K562 (cell line): ENCODE measurements around the gene ZNF652. TPM values are rescaled to one million over a fixed set of nuclear protein-coding genes. Genes with fewer than 3 reads are reported as not detected.
A peak's percentile ranks its signal among the peaks of the same experiment; 100 is the strongest.

Experiments
- ATAC-seq: fragments of 200-7000 bp; cut with Tn5 transposase; 3 replicates; pipeline ENCODE4 v1.9.1; 2020; ENCODE audit warnings: moderate library complexity
- BruUV-seq: library from RNA; stranded (reverse); fragments of 400-500 nt; replicated peaks from 2 replicates; lab custom pipeline; 2021; lab: Mats Ljungman, UMichigan
- CTCF ChIA-PET: fragments of 300-600 bp; formaldehyde crosslinking; extraction: SDS; loops from one replicate; lab custom pipeline; 2021; ENCODE audit warnings: low intra/inter-chr PET ratio; lab: Yijun Ruan, JAX
- POLR2A ChIA-PET: fragments of 300-600, 350-650 bp; sonication (Branson Sonifier 250); formaldehyde crosslinking; extraction: SDS; loops from one replicate; lab custom pipeline; 2021; ENCODE audit warnings: antibody characterized with exemption, inconsistent platforms; lab: Yijun Ruan, JAX
- DNase-seq, 4 experiments: peaks; one replicate each; pipeline versions ENCODE4 v3.0.0 to v3.0.0-alpha.2; 2011 to 2018; ENCODE audit warnings: low spot score in 3 of 4, mixed read lengths in 3 of 4; ENCODE audit errors: extremely low read depth in 1 of 4
- FAIRE-seq: peaks from 2 replicates; lab custom pipeline; 2011; peaks lifted over from hg19 to GRCh38; lab: Jason Lieb, UNC
- H2AFZ ChIP-seq: 2 replicates; pipeline ENCODE4 v1.6.0; 2011; ENCODE audit warnings: low read depth, low read length, control low read depth, inconsistent platforms
- H3K27ac ChIP-seq: fragments of 200-600 bp; 3 replicates; pipeline ENCODE4 v1.8.0; 2011; ENCODE audit warnings: low read depth, mild to moderate bottlenecking, control low read depth, inconsistent platforms, low read length, moderate library complexity, mixed read lengths; ENCODE audit errors: extremely low read depth
- H3K27me3 ChIP-seq, 2 experiments: fragments of 300-600 bp in 1 of 2; 2 replicates in 1 of 2; 3 replicates in 1 of 2; pipeline versions ENCODE4 v1.6.0 to v1.8.0; 2011; ENCODE audit warnings: inconsistent platforms in 2 of 2, low read length in 2 of 2, mild to moderate bottlenecking in 1 of 2, mixed read lengths in 1 of 2, moderate library complexity in 1 of 2; ENCODE audit not compliant: control insufficient read depth in 2 of 2, insufficient read depth in 2 of 2
- H3K36me3 ChIP-seq: fragments of 300-600 bp; 3 replicates; pipeline ENCODE4 v1.8.0; 2011; ENCODE audit warnings: mild to moderate bottlenecking, low read length, inconsistent platforms; ENCODE audit not compliant: control insufficient read depth, insufficient read depth
- H3K4me1 ChIP-seq, 2 experiments: fragments of 200-600 bp in 1 of 2; replicated peaks in 1 of 2; 2 replicates in 1 of 2; 3 replicates in 1 of 2; pipeline versions ENCODE4 v1.5.1 to v1.8.0; 2011; ENCODE audit warnings: inconsistent platforms in 2 of 2, low read length in 2 of 2, mild to moderate bottlenecking in 1 of 2, mixed read lengths in 1 of 2, moderate library complexity in 1 of 2; ENCODE audit not compliant: control insufficient read depth in 2 of 2, insufficient read depth in 2 of 2
- H3K4me2 ChIP-seq: 2 replicates; pipeline ENCODE4 v1.6.1; 2011; ENCODE audit warnings: low read length, control low read depth, inconsistent platforms, mixed read lengths; ENCODE audit not compliant: insufficient read depth
- H3K4me3 ChIP-seq: fragments of 200-600 bp; sonication (generic), shearing (Covaris generic); 2 replicates; pipeline ENCODE4 v1.5.1; 2016; ENCODE audit warnings: control low read depth, inconsistent platforms
- H3K79me2 ChIP-seq: fragments of 200-600 bp; 3 replicates; pipeline ENCODE4 v1.8.0; 2011; ENCODE audit warnings: low read length, inconsistent platforms; ENCODE audit not compliant: control insufficient read depth, insufficient read depth
- H3K9ac ChIP-seq, 2 experiments: 2 replicates each; pipeline versions ENCODE4 v1.6.0 to v1.6.1; 2011; ENCODE audit warnings: low read depth in 2 of 2, low read length in 2 of 2, control low read depth in 1 of 2, inconsistent platforms in 1 of 2, mild to moderate bottlenecking in 1 of 2, mixed read lengths in 1 of 2; ENCODE audit not compliant: insufficient read depth in 1 of 2
- H3K9me1 ChIP-seq: one replicate; pipeline ENCODE4 v1.6.0; 2011; ENCODE audit warnings: inconsistent platforms, mild to moderate bottlenecking, low read length, moderate library complexity; ENCODE audit not compliant: control insufficient read depth, insufficient read depth
- H3K9me3 ChIP-seq: replicated peaks from 2 replicates; pipeline ENCODE4 v1.5.1; 2011; ENCODE audit warnings: low read depth, low read length, inconsistent platforms; ENCODE audit not compliant: control insufficient read depth, insufficient read depth
- H4K20me1 ChIP-seq: replicated peaks from 2 replicates; pipeline ENCODE4 v1.6.1; 2011; ENCODE audit warnings: low read length, inconsistent platforms, mixed read lengths; ENCODE audit not compliant: control insufficient read depth, insufficient read depth
- CEBPB ChIP-seq: fragments of 450-650 bp; IDR thresholded peaks from 2 replicates; pipeline ENCODE4 v1.6.1; 2016; ENCODE audit warnings: missing genetic modification characterization, missing compliant biosample characterization
- CEBPG ChIP-seq, 3 experiments: fragments of 200-800 bp in 1 of 3; sonication (Bioruptor generic) in 1 of 3; sonication (generic) in 1 of 3; formaldehyde crosslinking in 1 of 3; IDR thresholded peaks in 2 of 3; conservative IDR thresholded peaks in 1 of 3; 2 replicates each; pipeline versions ENCODE4 v1.6.1 to v1.8.0; 2016 to 2022; ENCODE audit warnings: missing compliant biosample characterization in 2 of 3, missing genetic modification characterization in 2 of 3, mild to moderate bottlenecking in 1 of 3, missing genetic modification reagents in 1 of 3
- KAT7 ChIP-seq: sonication (generic); formaldehyde crosslinking; IDR thresholded peaks from 2 replicates; pipeline ENCODE4 v1.8.0; 2022; ENCODE audit warnings: missing genetic modification reagents, mild to moderate bottlenecking, borderline replicate concordance
- RFX7 ChIP-seq: fragments of 250-450 bp; sonication (Bioruptor Pico); IDR thresholded peaks from 2 replicates; pipeline ENCODE4 v1.5.1; 2021; ENCODE audit warnings: mild to moderate bottlenecking
- SFPQ ChIP-seq: fragments of 200-400 bp; formaldehyde crosslinking; IDR thresholded peaks from 2 replicates; pipeline ENCODE4 v1.6.1; 2017; ENCODE audit warnings: mild to moderate bottlenecking, low read depth, low read length, moderate library complexity
- ZBED1 ChIP-seq: IDR thresholded peaks from 2 replicates; pipeline ENCODE4 v1.6.1; 2014
- ZNF133 ChIP-seq: fragments of 250-450 bp; sonication (Bioruptor Pico); IDR thresholded peaks from 2 replicates; pipeline ENCODE4 v1.4.0; 2020; ENCODE audit warnings: mild to moderate bottlenecking
- ZNF232 ChIP-seq: sonication (generic); formaldehyde crosslinking; IDR thresholded peaks from 2 replicates; pipeline ENCODE4 v1.8.0; 2022; ENCODE audit warnings: mild to moderate bottlenecking, missing genetic modification reagents
- ZNF592 ChIP-seq: fragments of 450-650 bp; IDR thresholded peaks from 2 replicates; pipeline ENCODE4 v1.6.1; 2017; ENCODE audit warnings: antibody characterized with exemption, mild to moderate bottlenecking
- WGBS: fragments of 100-300 bp; shearing (Covaris generic); methylation state at CpG from one replicate; pipeline ENCODE4 v1.1.6; 2016; ENCODE audit warnings: low coverage, mixed read lengths; ENCODE audit not compliant: insufficient coverage; ENCODE audit errors: missing lambda C conversion rate; 5-methylcytosine and 5-hydroxymethylcytosine counted together
- in situ Hi-C: fragments of 300-500 bp; cut with MboI; formaldehyde crosslinking; loops from 4 replicates; pipeline ENCODE4 v1.15.0; 2018; ENCODE audit warnings: inconsistent platforms, mixed read lengths
- intact Hi-C: fragments of 100-400 bp; cut with micrococcal nuclease; formaldehyde crosslinking; loops from 2 replicates; pipeline ENCODE4 v1.14.2; 2022
- polyA plus RNA-seq, 8 experiments: library from polyadenylated mRNA; depleted of rRNA in 4 of 8; stranded (reverse) in 5 of 8; unstranded in 3 of 8; fragments of >200 nt; fragmentation: Nextera tagmentation in 2 of 8; fragmentation: Illumina TruSeq in 1 of 8; extraction: Ambion mirVana in 2 of 8; extraction: Trizol in 1 of 8; gene quantifications; 2 replicates each; pipeline versions ENCODE4 v1.2.1 to v1.2.3, GENCODE V29; 2011 to 2014; ENCODE audit warnings: inconsistent platforms in 1 of 8, missing spikeins in 1 of 8
- total RNA-seq, 7 experiments: library from RNA; depleted of rRNA in 6 of 7; stranded (reverse); fragments of >200 nt in 6 of 7; fragmentation: Illumina TruSeq in 2 of 7; extraction: Trizol in 2 of 7; gene quantifications; 2 replicates each; pipeline versions ENCODE4 v1.2.1 to v1.2.3, GENCODE V29; 2011 to 2021; ENCODE audit warnings: low replicate concordance in 1 of 7

ZNF652 gene
- total and polyA plus RNA-seq, 9 of the 15 experiments (the other 6 are each of a cell fraction or from before 2014, with no cell fraction given): 5.1 to 15.5 (median 7.8) TPM

- intact Hi-C loops: no loop called here
- POLR2A ChIA-PET: interaction anchor here (1.0 to 1.8 kb wide), 3 partner anchors 14 to 38 kb away, joined by 3 to 4 read pairs (median 3); no protein-coding TSS in a partner anchor
Observed at GRCh38 chr17:49334744-49335512, 27.1 kb downstream of the ZNF652 start.

GRCh38 chr17:49333804-49334203 is 28.2 kb downstream of the ZNF652 start:
- Histone ChIP-seq H3K4me1 (peaks cover 14 to 19% of the 10 kb centered on the region in 2 experiments), H4K20me1 (no peaks in the 10 kb centered on the region), H3K79me2 (peaks cover 19% of the 10 kb centered on the region; the same call in 2 of the 3 replicates), H3K4me2 (no peak overlapping the region), H3K36me3 (no peaks in the 10 kb centered on the region), H3K27me3 (no peaks in the 10 kb centered on the region), H2AFZ (peak overlapping the region; percentile 28), H3K4me3 (no peak overlapping the region), H3K27ac (peak overlapping the region; percentile 51; the same call in 2 of the 3 replicates), H3K9ac (no peak overlapping the region), H3K9me3 (no peaks in the 10 kb centered on the region), H3K9me1 (no peaks in the 10 kb centered on the region)
- no peak for FAIRE-seq
- CTCF ChIA-PET: no interaction called here
- intact Hi-C loops: no loop called here
- no peak for DNase-seq
- BruUV-seq: no TSS peak
- POLR2A ChIA-PET: no interaction called here
- 36% methylated on average over 1 of the region's 1 CpG for WGBS
- ATAC-seq: no peak; the same call in 2 of the 3 replicates
- in situ Hi-C loops: no loop called here
- TF ChIP-seq ZNF133 (CRISPR knock-in tag): no peak
- no peak for TF ChIP-seq SFPQ
- TF ChIP-seq KAT7: no peak
- no peak for TF ChIP-seq ZBED1
- 0 out of 2 replicates have a peak, but pooled peaks have one; percentile 52 for TF ChIP-seq ZNF592

More at GRCh38 chr17:49334744-49335512, 27.1 kb downstream of the ZNF652 start:
- Histone ChIP-seq H3K4me1 (peaks cover 18 to 25% of the 10 kb centered on the region in 2 experiments), H2AFZ (no peak overlapping the region), H3K9me3 (no peaks in the 10 kb centered on the region), H3K9me1 (no peaks in the 10 kb centered on the region), H3K4me2 (no peak overlapping the region), H3K79me2 (peaks cover 18% of the 10 kb centered on the region), H3K27ac (peak overlapping the region; percentile 51; the same call in 1 of the 3 replicates), H3K36me3 (no peaks in the 10 kb centered on the region), H3K4me3 (no peak overlapping the region), H3K27me3 (no peaks in the 10 kb centered on the region), H3K9ac (no peak overlapping the region), H4K20me1 (no peaks in the 10 kb centered on the region)
- 59% methylated on average over 5 of the region's 6 CpGs for WGBS
- in situ Hi-C loops: no loop called here
- DNase-seq: no peak
- TF ChIP-seq CEBPB (tag): 0 out of 2 replicates have a peak, but pooled peaks have one; percentile 32
- TF ChIP-seq CEBPG (CRISPR knock-in tag; IDR thresholded peaks at IDR 0.05): no peak
- TF ChIP-seq CEBPG (tag; conservative IDR thresholded peaks at IDR 0.05 in 1 of 2, IDR thresholded peaks at IDR 0.05 in 1 of 2): 0 out of 4 replicates have a peak, but pooled peaks of 1 of the 2 experiments have one; percentile 11
- TF ChIP-seq ZNF232 (CRISPR knock-in tag): no peak
- TF ChIP-seq RFX7 (CRISPR knock-in tag): no peak
- no TSS peak for BruUV-seq
- FAIRE-seq: no peak
- ATAC-seq: no peak
- CTCF ChIA-PET: interaction anchor here (1.0 kb wide), 1 partner anchor 19 kb away, joined by 3 read pairs; no protein-coding TSS in a partner anchor
